Placental epithelial cell (primary cell): ENCODE results near the gene PTPN18. TPM values are rescaled to one million over a fixed set of nuclear protein-coding genes. Genes with fewer than 3 reads are reported as not detected.

ENCODE experiments used
- small RNA-seq: library from RNA; depleted of rRNA; stranded (forward); fragments of <200 nt; gene quantifications from one replicate; pipeline ENCODE3, GENCODE V24; 2012
- total RNA-seq: library from RNA; depleted of rRNA; stranded (reverse); fragments of >200 nt; gene quantifications from 2 replicates; pipeline ENCODE4 v1.2.3, GENCODE V29; 2012

The PTPN18 gene
- total RNA-seq, result 31.0 and 33.6 TPM in 2 replicates

GRCh38 chr2:130355578-130356431 lies at the start of gene PTPN18:
TSS of gene PTPN18 (plus strand) at chr2:130356056. CDS start at chr2:130356108, 52 bp downstream.

GRCh38 chr2:130342533-130343275 lies 13.2 kb upstream of the PTPN18 start, which contains the start of gene IMP4:
TSS of gene IMP4 (plus strand) at chr2:130342897. CDS start at chr2:130342933, 36 bp downstream.

Small RNA genes lying within 50 kb of the gene (small RNA-seq; reads per million reads assigned to genes)
- not detected for gene AC132479.1

Other genes with a start within 250 kb of the PTPN18 start
- not detected in 2 replicates for gene POTEF, start 226.8 kb upstream of the PTPN18 start, total RNA-seq
- 2.0 and 4.7 TPM in 2 replicates for gene CCDC74B, start 210.9 kb upstream of the PTPN18 start, total RNA-seq
- gene SMPD4, start 174.5 kb upstream of the PTPN18 start, total RNA-seq, result 21.6 and 29.9 TPM in 2 replicates
- gene MZT2B, start 173.8 kb upstream of the PTPN18 start, total RNA-seq, result 120 and 173 TPM in 2 replicates
- 0.22 and 0.39 TPM in 2 replicates for gene TUBA3E, start 157.6 kb upstream of the PTPN18 start, total RNA-seq
- gene IMP4, start 13.2 kb upstream of the PTPN18 start, total RNA-seq, result 52.2 and 71.5 TPM in 2 replicates
- gene POTEI, start 153.3 kb downstream of the PTPN18 start, total RNA-seq, result not detected in 2 replicates
- not detected in 2 replicates for gene CFC1B, start 165.2 kb downstream of the PTPN18 start, total RNA-seq
- gene CFC1, start 243.5 kb downstream of the PTPN18 start, total RNA-seq, result not detected in 2 replicates